Measurements from ENCODE around the gene HNRNPAB.

GRCh38 chr5:178201221-178201926 is 3.0 kb upstream of the HNRNPAB start:
- TF ChIP-seq MAX (IDR thresholded peaks at IDR 0.05; ENCODE audit: insufficient read depth, insufficient read length) (no peak), CTCF (IDR thresholded peaks at IDR 0.05; ENCODE audit: extremely low read depth in 1 of 2, insufficient read depth in 1 of 2, low read depth in 1 of 2, low read length in 2 of 2) (no peak)
